ENCODE data around the gene TUBG2.

TUBG2 gene

GRCh38 chr17:42640121-42640520 is 19.0 kb upstream of the TUBG2 start:
- Histone ChIP-seq H2AFZ (ENCODE audit: low read depth, low read length, severe bottlenecking) (no peak overlapping the region), H3K4me3 (ENCODE audit: insufficient read depth, low read length, poor library complexity, severe bottlenecking) (no peak overlapping the region), H3K79me2 (ENCODE audit: insufficient read depth, low read length) (no peaks in the 10 kb centered on the region), H3K27ac (ENCODE audit: low read depth, low read length) (no peak overlapping the region), H3K4me2 (ENCODE audit: low read depth, low read length, poor library complexity, severe bottlenecking) (no peak overlapping the region), H3F3A (ENCODE audit: insufficient read depth) (no peaks in the 10 kb centered on the region), H3K27me3 (ENCODE audit: low read length) (no peaks in the 10 kb centered on the region), H3K9me3 (ENCODE audit: insufficient read depth, low read length) (no peaks in the 10 kb centered on the region), H3K9ac (ENCODE audit: low read length) (no peak overlapping the region), H3K9me2 (replicated peaks; ENCODE audit: insufficient read depth, low read length) (no peaks in the 10 kb centered on the region), H4K20me1 (ENCODE audit: low read depth, low read length) (no peaks in the 10 kb centered on the region), H3K36me3 (ENCODE audit: low read length) (no peaks in the 10 kb centered on the region)
- TF ChIP-seq EZH2phosphoT487 (conservative IDR thresholded peaks at IDR 0.05; ENCODE audit: low read length): no peak
- TF ChIP-seq, protein P1, sequence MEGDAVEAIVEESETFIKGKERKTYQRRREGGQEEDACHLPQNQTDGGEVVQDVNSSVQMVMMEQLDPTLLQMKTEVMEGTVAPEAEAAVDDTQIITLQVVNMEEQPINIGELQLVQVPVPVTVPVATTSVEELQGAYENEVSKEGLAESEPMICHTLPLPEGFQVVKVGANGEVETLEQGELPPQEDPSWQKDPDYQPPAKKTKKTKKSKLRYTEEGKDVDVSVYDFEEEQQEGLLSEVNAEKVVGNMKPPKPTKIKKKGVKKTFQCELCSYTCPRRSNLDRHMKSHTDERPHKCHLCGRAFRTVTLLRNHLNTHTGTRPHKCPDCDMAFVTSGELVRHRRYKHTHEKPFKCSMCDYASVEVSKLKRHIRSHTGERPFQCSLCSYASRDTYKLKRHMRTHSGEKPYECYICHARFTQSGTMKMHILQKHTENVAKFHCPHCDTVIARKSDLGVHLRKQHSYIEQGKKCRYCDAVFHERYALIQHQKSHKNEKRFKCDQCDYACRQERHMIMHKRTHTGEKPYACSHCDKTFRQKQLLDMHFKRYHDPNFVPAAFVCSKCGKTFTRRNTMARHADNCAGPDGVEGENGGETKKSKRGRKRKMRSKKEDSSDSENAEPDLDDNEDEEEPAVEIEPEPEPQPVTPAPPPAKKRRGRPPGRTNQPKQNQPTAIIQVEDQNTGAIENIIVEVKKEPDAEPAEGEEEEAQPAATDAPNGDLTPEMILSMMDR (IDR thresholded peaks at IDR 0.05; ENCODE audit: insufficient read depth, low read length, poor library complexity, severe bottlenecking): no peak

- Histone ChIP-seq H3K9me2 (replicated peaks; ENCODE audit: insufficient read depth, low read length) (no peaks in the 10 kb centered on the region), H3K4me3 (ENCODE audit: insufficient read depth, low read length, poor library complexity, severe bottlenecking) (no peak overlapping the region), H3K27ac (ENCODE audit: low read depth, low read length) (no peak overlapping the region), H3K4me2 (ENCODE audit: low read depth, low read length, poor library complexity, severe bottlenecking) (no peak overlapping the region), H4K20me1 (ENCODE audit: low read depth, low read length) (no peaks in the 10 kb centered on the region), H3K27me3 (ENCODE audit: low read length) (no peaks in the 10 kb centered on the region), H3K9ac (ENCODE audit: low read length) (no peak overlapping the region), H3K79me2 (ENCODE audit: insufficient read depth, low read length) (no peaks in the 10 kb centered on the region), H3K36me3 (ENCODE audit: low read length) (no peaks in the 10 kb centered on the region), H2AFZ (ENCODE audit: low read depth, low read length, severe bottlenecking) (no peak overlapping the region), H3K9me3 (ENCODE audit: insufficient read depth, low read length) (no peaks in the 10 kb centered on the region), H3F3A (ENCODE audit: insufficient read depth) (no peaks in the 10 kb centered on the region)
- no peak for TF ChIP-seq EZH2phosphoT487 (conservative IDR thresholded peaks at IDR 0.05; ENCODE audit: low read length)
- TF ChIP-seq, protein P1 (IDR thresholded peaks at IDR 0.05; ENCODE audit: insufficient read depth, low read length, poor library complexity, severe bottlenecking): no peak
Observed at GRCh38 chr17:42642336-42642735, 16.7 kb upstream of the TUBG2 start.

DNA sequence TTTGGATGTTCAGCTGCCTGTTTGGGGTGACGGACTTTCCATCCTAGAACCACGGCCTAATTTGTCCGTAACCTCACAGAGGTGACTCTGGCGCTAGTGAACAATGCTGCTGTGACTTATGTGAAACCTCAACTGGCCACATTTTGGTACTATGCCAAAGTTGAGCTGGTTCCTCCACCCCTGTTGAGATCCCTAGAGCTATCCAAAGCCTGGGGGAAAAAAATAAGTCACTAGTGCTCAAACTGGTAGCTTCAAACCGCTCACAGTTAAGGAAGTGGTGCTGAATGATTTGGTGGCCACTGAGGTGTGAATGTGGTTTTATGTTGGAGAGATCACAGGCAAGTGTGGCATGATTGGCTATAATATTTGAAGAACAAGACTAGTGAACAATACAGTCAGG is 11.3 kb upstream of the TUBG2 start:
- no peak overlapping the region for H3K4me2 ChIP-seq (ENCODE audit: low read depth, low read length, poor library complexity, severe bottlenecking)
- H2AFZ ChIP-seq (ENCODE audit: low read depth, low read length, severe bottlenecking): no peak overlapping the region

More for the DNA sequence above, 11.3 kb upstream of the TUBG2 start:
- H3K9me3 ChIP-seq (ENCODE audit: insufficient read depth, low read length): no peaks in the 10 kb centered on the region
- H3K27ac ChIP-seq (ENCODE audit: low read depth, low read length): no peak overlapping the region
- H4K20me1 ChIP-seq (ENCODE audit: low read depth, low read length): no peaks in the 10 kb centered on the region
- H3K27me3 ChIP-seq (ENCODE audit: low read length): no peaks in the 10 kb centered on the region
- H3K36me3 ChIP-seq (ENCODE audit: low read length): no peaks in the 10 kb centered on the region
- H3K9ac ChIP-seq (ENCODE audit: low read length): no peak overlapping the region
- H3F3A ChIP-seq (ENCODE audit: insufficient read depth): no peaks in the 10 kb centered on the region
- no peaks in the 10 kb centered on the region for H3K9me2 ChIP-seq (replicated peaks; ENCODE audit: insufficient read depth, low read length)
- TF ChIP-seq, protein P1 (IDR thresholded peaks at IDR 0.05; ENCODE audit: insufficient read depth, low read length, poor library complexity, severe bottlenecking): no peak
- H3K4me3 ChIP-seq (ENCODE audit: insufficient read depth, low read length, poor library complexity, severe bottlenecking): no peak overlapping the region
- no peaks in the 10 kb centered on the region for H3K79me2 ChIP-seq (ENCODE audit: insufficient read depth, low read length)
